Stomach (tissue), 4 donors: ENCODE measurements around the gene LDAH.
A peak's percentile ranks its signal among the peaks of the same experiment; 100 is the strongest.

Experiments used
- CTCF ChIP-seq, 7 experiments: fragments of 450-650 bp in 4 of 7; fragments of 200-600 bp in 3 of 7; sonication (generic) in 3 of 7; IDR thresholded peaks; one replicate each; pipeline ENCODE4 v1.5.1; 2016 to 2019; ENCODE audit warnings: antibody characterized with exemption in 7 of 7, control low read depth in 2 of 7, mild to moderate bottlenecking in 1 of 7
- POLR2A ChIP-seq, 4 donors: fragments of 450-650 bp; IDR thresholded peaks; one replicate each; pipeline ENCODE4 v1.6.1; 2016; ENCODE audit warnings: antibody characterized with exemption in 4 of 4, control low read depth in 2 of 4, mild to moderate bottlenecking in 1 of 4, moderate library complexity in 1 of 4
- POLR2AphosphoS5 ChIP-seq, 3 donors: sonication (generic); formaldehyde crosslinking; IDR thresholded peaks; one replicate each; pipeline ENCODE4 v1.6.1; 2016; ENCODE audit warnings: antibody characterized with exemption in 3 of 3

GRCh38 chr2:20822535-20823490, at the start of gene LDAH:
- TF ChIP-seq CTCF (IDR thresholded peaks at IDR 0.05) (no peak), POLR2AphosphoS5 (IDR thresholded peaks at IDR 0.05) (peak; percentile 92 to 97 (median 96)), POLR2A (IDR thresholded peaks at IDR 0.05) (peak in 1 of 4 donors; percentile 30)
